HEK293 (cell line): ENCODE results near the gene CYBA.
"Not testable (repeated sequence)": the region's sequence is repeated elsewhere in the genome, so short reads cannot be mapped to it uniquely, and the experiment has no call there.

ENCODE experiments used
- CTCF ChIA-PET: fragments of 350-600 bp; formaldehyde crosslinking; extraction: SDS; loops from one replicate; lab custom pipeline; 2021; ENCODE audit warnings: antibody characterized with exemption; lab: Yijun Ruan, JAX
- POLR2A ChIA-PET: fragments of 300-600 bp; formaldehyde crosslinking; extraction: SDS; loops from one replicate; lab custom pipeline; 2020; ENCODE audit warnings: antibody characterized with exemption, inconsistent platforms; lab: Yijun Ruan, JAX
- H3K27ac ChIP-seq: fragments of 200-500 bp; sonication (Bioruptor generic); 2 replicates; pipeline ENCODE4 v1.5.1; 2014; ENCODE audit warnings: low read depth, low read length, control low read depth, inconsistent platforms; ENCODE audit errors: extremely low read depth
- H3K36me3 ChIP-seq, 2 experiments: fragments of 200-500 bp in 1 of 2; sonication (Bioruptor generic) in 1 of 2; 1 replicate in 1 of 2; 2 replicates in 1 of 2; pipeline ENCODE4 v1.5.1; 2014 to 2017; ENCODE audit warnings: inconsistent platforms in 2 of 2, low read length in 2 of 2; ENCODE audit not compliant: control insufficient read depth in 2 of 2, insufficient read depth in 1 of 2
- H3K4me1 ChIP-seq: fragments of 200-500 bp; sonication (Bioruptor generic); 2 replicates; pipeline ENCODE4 v1.5.1; 2014; ENCODE audit warnings: mild to moderate bottlenecking, low read length, inconsistent platforms; ENCODE audit not compliant: control insufficient read depth, insufficient read depth
- H3K4me3 ChIP-seq: 2 replicates; pipeline ENCODE4 v1.5.1; 2011; ENCODE audit warnings: low read depth, mild to moderate bottlenecking, control low read depth, low read length, moderate library complexity
- H3K9me3 ChIP-seq: fragments of 200-500 bp; sonication (Bioruptor generic); 2 replicates; pipeline ENCODE4 v1.5.1; 2014; ENCODE audit warnings: low read depth, low read length, inconsistent platforms; ENCODE audit not compliant: control insufficient read depth, insufficient read depth
- OSR2 ChIP-seq: fragments of 450-650 bp; formaldehyde crosslinking; IDR thresholded peaks from 2 replicates; pipeline ENCODE4 v1.5.1; 2016; ENCODE audit warnings: missing biosample characterization, missing genetic modification characterization
- OVOL3 ChIP-seq: fragments of 450-650 bp; formaldehyde crosslinking; IDR thresholded peaks from 2 replicates; pipeline ENCODE4 v1.5.1; 2016; ENCODE audit warnings: missing biosample characterization, missing genetic modification characterization
- ZIC2 ChIP-seq: fragments of 450-650 bp; formaldehyde crosslinking; IDR thresholded peaks from 2 replicates; pipeline ENCODE4 v1.5.1; 2016; ENCODE audit warnings: missing biosample characterization, missing genetic modification characterization
- ZNF121 ChIP-seq: fragments of 450-650 bp; formaldehyde crosslinking; IDR thresholded peaks from 2 replicates; pipeline ENCODE4 v1.5.1; 2016; ENCODE audit warnings: missing biosample characterization, missing genetic modification characterization
- ZNF335 ChIP-seq: fragments of 450-650 bp; formaldehyde crosslinking; conservative IDR thresholded peaks from 2 replicates; pipeline ENCODE4 v1.5.1; 2016; ENCODE audit warnings: missing biosample characterization, missing genetic modification characterization
- ZNF404 ChIP-seq: fragments of 450-650 bp; formaldehyde crosslinking; IDR thresholded peaks from 2 replicates; pipeline ENCODE4 v1.5.1; 2017; ENCODE audit warnings: missing biosample characterization, missing genetic modification characterization
- ZNF561 ChIP-seq: fragments of 450-650 bp; IDR thresholded peaks from 2 replicates; pipeline ENCODE4 v1.5.1; 2018; ENCODE audit warnings: missing biosample characterization, missing genetic modification characterization, borderline replicate concordance
- ZNF600 ChIP-seq: fragments of 450-650 bp; formaldehyde crosslinking; IDR thresholded peaks from 2 replicates; pipeline ENCODE4 v1.5.1; 2016; ENCODE audit warnings: missing biosample characterization, missing genetic modification characterization
- ZSCAN23 ChIP-seq: fragments of 450-650 bp; formaldehyde crosslinking; IDR thresholded peaks from 2 replicates; pipeline ENCODE4 v1.5.1; 2016; ENCODE audit warnings: missing biosample characterization, missing genetic modification characterization
- TF ChIP-seq, protein P1 (sequence below): fragments of 450-650 bp; formaldehyde crosslinking; IDR thresholded peaks from 2 replicates; pipeline ENCODE4 v1.5.1; 2016; ENCODE audit warnings: missing biosample characterization, missing genetic modification characterization
- TF ChIP-seq, protein P2 (sequence below): fragments of 450-650 bp; formaldehyde crosslinking; IDR thresholded peaks from 2 replicates; pipeline ENCODE4 v1.5.1; 2016; ENCODE audit warnings: missing biosample characterization, missing genetic modification characterization
- TF ChIP-seq, protein P3 (sequence below): sonication (generic); formaldehyde crosslinking; IDR thresholded peaks from 2 replicates; pipeline ENCODE4 v1.8.1; 2022; ENCODE audit warnings: mild to moderate bottlenecking, moderate library complexity, missing genetic modification reagents
- TF ChIP-seq, protein P4 (sequence below): fragments of 450-650 bp; IDR thresholded peaks from 2 replicates; pipeline ENCODE4 v1.5.1; 2018; ENCODE audit warnings: missing biosample characterization, missing genetic modification characterization
- TF ChIP-seq, protein P5 (sequence below): fragments of 450-650 bp; formaldehyde crosslinking; IDR thresholded peaks from 2 replicates; pipeline ENCODE4 v1.5.1; 2016; ENCODE audit warnings: missing biosample characterization, missing genetic modification characterization

CYBA gene

DNA sequence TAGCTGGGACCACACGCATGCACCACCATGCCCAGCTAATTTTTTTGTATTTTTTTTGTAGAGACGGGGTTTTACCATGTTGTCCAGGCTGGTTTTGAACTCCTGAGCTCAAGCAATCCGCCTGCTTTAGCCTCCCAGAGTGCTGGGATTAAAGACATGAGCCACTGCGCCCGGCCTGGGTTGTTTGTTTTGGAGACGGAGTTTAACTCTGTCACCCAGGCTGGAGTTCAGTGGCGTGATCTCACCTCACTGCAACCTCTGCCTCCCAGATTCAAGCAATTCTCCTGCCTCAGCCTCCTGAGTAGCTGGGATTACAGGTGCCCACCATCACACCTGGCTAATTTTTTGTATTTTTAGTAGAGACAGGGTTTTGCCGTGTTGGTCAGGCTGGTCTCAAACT, 41.4 kb downstream of the CYBA start:
- H3K9me3 ChIP-seq, POLR2A ChIA-PET, H3K4me3 ChIP-seq, H3K4me1 ChIP-seq, H3K27ac ChIP-seq: not testable (repeated sequence)
- peaks cover 13 to 92% of the 10 kb centered on the region in 2 experiments; a peak in 2 of 3 replicates for H3K36me3 ChIP-seq
- CTCF ChIA-PET = interaction anchor here (0.7 kb wide), 1 partner anchor 10 kb away, joined by 3 read pairs; no protein-coding TSS in a partner anchor

DNA sequence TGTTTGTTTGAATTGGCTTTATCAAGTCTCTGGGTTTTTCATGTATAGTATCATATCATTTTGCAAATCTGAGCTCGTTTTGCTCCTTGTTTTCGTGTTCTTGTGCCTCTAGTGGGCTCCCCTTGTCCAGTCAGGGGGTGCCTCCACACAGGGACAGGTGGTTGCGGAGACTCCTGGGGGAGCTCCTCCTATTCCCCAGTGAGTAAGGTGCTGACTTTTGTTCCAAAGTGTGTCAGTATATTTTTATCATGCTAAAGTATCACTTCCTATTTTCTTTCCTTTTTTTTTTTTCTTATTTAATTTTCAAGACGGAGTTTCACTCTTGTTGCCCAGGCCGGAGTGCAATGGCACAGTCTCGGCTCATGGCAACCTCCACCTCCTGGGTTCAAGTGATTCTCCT, 42.8 kb downstream of the CYBA start:
- peaks cover 13 to 83% of the 10 kb centered on the region in 2 experiments; a peak in 2 of 3 replicates for H3K36me3 ChIP-seq
- no peaks in the 10 kb centered on the region for H3K9me3 ChIP-seq
- no peak overlapping the region for H3K4me3 ChIP-seq
- no peak overlapping the region for H3K27ac ChIP-seq
- ChIA-PET CTCF (interaction anchor here (0.6 to 1.0 kb wide), 2 partner anchors 25 to 631 kb away, joined by 5 read pairs; no protein-coding TSS in a partner anchor), POLR2A (interaction anchor here (1.4 kb wide), 1 partner anchor 38 kb away, joined by 7 read pairs; the partner anchor contains the start of gene ZC3H18)
- H3K4me1 ChIP-seq = no peaks in the 10 kb centered on the region
- TF ChIP-seq, protein P1, sequence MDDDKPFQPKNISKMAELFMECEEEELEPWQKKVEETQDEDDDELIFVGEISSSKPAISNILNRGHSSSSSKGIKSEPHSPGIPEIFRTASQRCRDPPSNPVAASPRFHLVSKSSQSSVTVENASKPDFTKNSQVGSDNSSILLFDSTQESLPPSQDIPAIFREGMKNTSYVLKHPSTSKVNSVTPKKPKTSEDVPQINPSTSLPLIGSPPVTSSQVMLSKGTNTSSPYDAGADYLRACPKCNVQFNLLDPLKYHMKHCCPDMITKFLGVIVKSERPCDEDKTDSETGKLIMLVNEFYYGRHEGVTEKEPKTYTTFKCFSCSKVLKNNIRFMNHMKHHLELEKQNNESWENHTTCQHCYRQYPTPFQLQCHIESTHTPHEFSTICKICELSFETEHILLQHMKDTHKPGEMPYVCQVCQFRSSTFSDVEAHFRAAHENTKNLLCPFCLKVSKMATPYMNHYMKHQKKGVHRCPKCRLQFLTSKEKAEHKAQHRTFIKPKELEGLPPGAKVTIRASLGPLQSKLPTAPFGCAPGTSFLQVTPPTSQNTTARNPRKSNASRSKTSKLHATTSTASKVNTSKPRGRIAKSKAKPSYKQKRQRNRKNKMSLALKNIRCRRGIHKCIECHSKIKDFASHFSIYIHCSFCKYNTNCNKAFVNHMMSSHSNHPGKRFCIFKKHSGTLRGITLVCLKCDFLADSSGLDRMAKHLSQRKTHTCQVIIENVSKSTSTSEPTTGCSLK (tag by site-specific recombination) = no peak
- TF ChIP-seq OVOL3 (tag by site-specific recombination) = no peak
- TF ChIP-seq, protein P2, sequence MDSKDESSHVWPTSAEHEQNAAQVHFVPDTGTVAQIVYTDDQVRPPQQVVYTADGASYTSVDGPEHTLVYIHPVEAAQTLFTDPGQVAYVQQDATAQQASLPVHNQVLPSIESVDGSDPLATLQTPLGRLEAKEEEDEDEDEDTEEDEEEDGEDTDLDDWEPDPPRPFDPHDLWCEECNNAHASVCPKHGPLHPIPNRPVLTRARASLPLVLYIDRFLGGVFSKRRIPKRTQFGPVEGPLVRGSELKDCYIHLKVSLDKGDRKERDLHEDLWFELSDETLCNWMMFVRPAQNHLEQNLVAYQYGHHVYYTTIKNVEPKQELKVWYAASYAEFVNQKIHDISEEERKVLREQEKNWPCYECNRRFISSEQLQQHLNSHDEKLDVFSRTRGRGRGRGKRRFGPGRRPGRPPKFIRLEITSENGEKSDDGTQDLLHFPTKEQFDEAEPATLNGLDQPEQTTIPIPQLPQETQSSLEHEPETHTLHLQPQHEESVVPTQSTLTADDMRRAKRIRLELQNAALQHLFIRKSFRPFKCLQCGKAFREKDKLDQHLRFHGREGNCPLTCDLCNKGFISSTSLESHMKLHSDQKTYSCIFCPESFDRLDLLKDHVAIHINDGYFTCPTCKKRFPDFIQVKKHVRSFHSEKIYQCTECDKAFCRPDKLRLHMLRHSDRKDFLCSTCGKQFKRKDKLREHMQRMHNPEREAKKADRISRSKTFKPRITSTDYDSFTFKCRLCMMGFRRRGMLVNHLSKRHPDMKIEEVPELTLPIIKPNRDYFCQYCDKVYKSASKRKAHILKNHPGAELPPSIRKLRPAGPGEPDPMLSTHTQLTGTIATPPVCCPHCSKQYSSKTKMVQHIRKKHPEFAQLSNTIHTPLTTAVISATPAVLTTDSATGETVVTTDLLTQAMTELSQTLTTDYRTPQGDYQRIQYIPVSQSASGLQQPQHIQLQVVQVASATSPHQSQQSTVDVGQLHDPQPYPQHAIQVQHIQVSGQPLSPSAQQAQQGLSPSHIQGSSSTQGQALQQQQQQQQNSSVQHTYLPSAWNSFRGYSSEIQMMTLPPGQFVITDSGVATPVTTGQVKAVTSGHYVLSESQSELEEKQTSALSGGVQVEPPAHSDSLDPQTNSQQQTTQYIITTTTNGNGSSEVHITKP = no peak
- no peak for TF ChIP-seq ZSCAN23 (tag by site-specific recombination)
- TF ChIP-seq OSR2 (tag by site-specific recombination) = no peak
- TF ChIP-seq ZNF335 (tag by site-specific recombination) = no peak
- TF ChIP-seq ZNF561 (tag by site-specific recombination) = no peak
- TF ChIP-seq ZNF600 (tag by site-specific recombination) = no peak
- TF ChIP-seq ZIC2 (tag by site-specific recombination) = no peak
- TF ChIP-seq, protein P3, sequence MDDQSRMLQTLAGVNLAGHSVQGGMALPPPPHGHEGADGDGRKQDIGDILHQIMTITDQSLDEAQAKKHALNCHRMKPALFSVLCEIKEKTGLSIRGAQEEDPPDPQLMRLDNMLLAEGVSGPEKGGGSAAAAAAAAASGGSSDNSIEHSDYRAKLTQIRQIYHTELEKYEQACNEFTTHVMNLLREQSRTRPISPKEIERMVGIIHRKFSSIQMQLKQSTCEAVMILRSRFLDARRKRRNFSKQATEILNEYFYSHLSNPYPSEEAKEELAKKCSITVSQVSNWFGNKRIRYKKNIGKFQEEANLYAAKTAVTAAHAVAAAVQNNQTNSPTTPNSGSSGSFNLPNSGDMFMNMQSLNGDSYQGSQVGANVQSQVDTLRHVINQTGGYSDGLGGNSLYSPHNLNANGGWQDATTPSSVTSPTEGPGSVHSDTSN (CRISPR knock-in tag) = no peak
- TF ChIP-seq, protein P4, sequence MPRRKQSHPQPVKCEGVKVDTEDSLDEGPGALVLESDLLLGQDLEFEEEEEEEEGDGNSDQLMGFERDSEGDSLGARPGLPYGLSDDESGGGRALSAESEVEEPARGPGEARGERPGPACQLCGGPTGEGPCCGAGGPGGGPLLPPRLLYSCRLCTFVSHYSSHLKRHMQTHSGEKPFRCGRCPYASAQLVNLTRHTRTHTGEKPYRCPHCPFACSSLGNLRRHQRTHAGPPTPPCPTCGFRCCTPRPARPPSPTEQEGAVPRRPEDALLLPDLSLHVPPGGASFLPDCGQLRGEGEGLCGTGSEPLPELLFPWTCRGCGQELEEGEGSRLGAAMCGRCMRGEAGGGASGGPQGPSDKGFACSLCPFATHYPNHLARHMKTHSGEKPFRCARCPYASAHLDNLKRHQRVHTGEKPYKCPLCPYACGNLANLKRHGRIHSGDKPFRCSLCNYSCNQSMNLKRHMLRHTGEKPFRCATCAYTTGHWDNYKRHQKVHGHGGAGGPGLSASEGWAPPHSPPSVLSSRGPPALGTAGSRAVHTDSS (tag by site-specific recombination) = no peak
- TF ChIP-seq ZNF121 (tag by site-specific recombination) = no peak
- no peak for TF ChIP-seq ZNF404 (tag by site-specific recombination)
- TF ChIP-seq, protein P5, sequence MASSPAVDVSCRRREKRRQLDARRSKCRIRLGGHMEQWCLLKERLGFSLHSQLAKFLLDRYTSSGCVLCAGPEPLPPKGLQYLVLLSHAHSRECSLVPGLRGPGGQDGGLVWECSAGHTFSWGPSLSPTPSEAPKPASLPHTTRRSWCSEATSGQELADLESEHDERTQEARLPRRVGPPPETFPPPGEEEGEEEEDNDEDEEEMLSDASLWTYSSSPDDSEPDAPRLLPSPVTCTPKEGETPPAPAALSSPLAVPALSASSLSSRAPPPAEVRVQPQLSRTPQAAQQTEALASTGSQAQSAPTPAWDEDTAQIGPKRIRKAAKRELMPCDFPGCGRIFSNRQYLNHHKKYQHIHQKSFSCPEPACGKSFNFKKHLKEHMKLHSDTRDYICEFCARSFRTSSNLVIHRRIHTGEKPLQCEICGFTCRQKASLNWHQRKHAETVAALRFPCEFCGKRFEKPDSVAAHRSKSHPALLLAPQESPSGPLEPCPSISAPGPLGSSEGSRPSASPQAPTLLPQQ (tag by site-specific recombination) = no peak
